CD4-positive, alpha-beta T cell treated with Interleukin-10 for 1 hour (primary cell): ENCODE results near the gene ALK.

Source experiments
- DNase-seq: peaks from one replicate; pipeline ENCODE4 v3.0.0-alpha.2; 2020

The ALK gene

GRCh38 chr2:29522951-29523669 is 398.3 kb downstream of the ALK start:
- no peak for DNase-seq

- no peak for DNase-seq
Observed at GRCh38 chr2:29520001-29520400, 401.4 kb downstream of the ALK start.

GRCh38 chr2:29519338-29519925 is 402.0 kb downstream of the ALK start:
- no peak for DNase-seq

- DNase-seq = no peak
Observed at GRCh38 chr2:29518646-29519337, 402.6 kb downstream of the ALK start.

- DNase-seq = no peak
Observed at GRCh38 chr2:29518010-29518409, 403.4 kb downstream of the ALK start.

GRCh38 chr2:29517413-29517812 is 404.0 kb downstream of the ALK start:
- DNase-seq = no peak

GRCh38 chr2:29516767-29517166 is 404.6 kb downstream of the ALK start:
- no peak for DNase-seq

- no peak for DNase-seq
Observed at GRCh38 chr2:29509878-29510277, 411.5 kb downstream of the ALK start.

- DNase-seq = no peak
Observed at GRCh38 chr2:29509397-29509796, 412.0 kb downstream of the ALK start.

GRCh38 chr2:29504746-29505145 is 416.6 kb downstream of the ALK start:
- DNase-seq = no peak

GRCh38 chr2:29502460-29502911 is 418.9 kb downstream of the ALK start:
- no peak for DNase-seq

GRCh38 chr2:29497375-29497774 is 424.0 kb downstream of the ALK start:
- no peak for DNase-seq

GRCh38 chr2:29496198-29496597 is 425.2 kb downstream of the ALK start:
- DNase-seq = no peak

GRCh38 chr2:29495536-29496060 is 425.8 kb downstream of the ALK start:
- DNase-seq = no peak

- no peak for DNase-seq
Observed at GRCh38 chr2:29495068-29495467, 426.3 kb downstream of the ALK start.

- no peak for DNase-seq
Observed at GRCh38 chr2:29492701-29493100, 428.7 kb downstream of the ALK start.

GRCh38 chr2:29490045-29490444 is 431.3 kb downstream of the ALK start:
- DNase-seq = no peak

- DNase-seq = no peak
Observed at GRCh38 chr2:29489568-29489967, 431.8 kb downstream of the ALK start.

GRCh38 chr2:29487967-29488555 is 433.3 kb downstream of the ALK start:
- DNase-seq = no peak

GRCh38 chr2:29485631-29486030 is 435.8 kb downstream of the ALK start:
- DNase-seq = no peak

- no peak for DNase-seq
Observed at GRCh38 chr2:29485117-29485516, 436.3 kb downstream of the ALK start.

- no peak for DNase-seq
Observed at GRCh38 chr2:29482867-29483266, 438.5 kb downstream of the ALK start.

- DNase-seq = no peak
Observed at GRCh38 chr2:29482348-29482747, 439.0 kb downstream of the ALK start.

- DNase-seq = no peak
Observed at GRCh38 chr2:29481313-29481712, 440.1 kb downstream of the ALK start.
